ENCODE measurements around the gene MORN1. TPM values are rescaled to one million over a fixed set of nuclear protein-coding genes. Genes with fewer than 3 reads are reported as not detected.

The MORN1 gene
- polyA plus RNA-seq, 1 donor from 2014 or later = 10.9 TPM

- H3K27ac ChIP-seq (ENCODE audit: low read length) = no peak overlapping the region
- H3K9ac ChIP-seq (ENCODE audit: low read length) = no peak overlapping the region
- H3K79me2 ChIP-seq (replicated peaks; ENCODE audit: insufficient read depth, low read length) = no peaks in the 10 kb centered on the region
- no peaks in the 10 kb centered on the region for H4K20me1 ChIP-seq (ENCODE audit: insufficient read depth)
- H2AFZ ChIP-seq (ENCODE audit: low read depth, low read length) = no peak overlapping the region
- no peaks in the 10 kb centered on the region for H3F3A ChIP-seq (ENCODE audit: insufficient read depth, low read length, poor library complexity, severe bottlenecking)
- H3K27me3 ChIP-seq (ENCODE audit: insufficient read depth, low read depth, low read length) = no peaks in the 10 kb centered on the region
- no peaks in the 10 kb centered on the region for H3K36me3 ChIP-seq (ENCODE audit: insufficient read depth, low read length)
- H3K9me2 ChIP-seq (ENCODE audit: insufficient read depth, low read length) = no peaks in the 10 kb centered on the region
- TF ChIP-seq SMC3 (conservative IDR thresholded peaks at IDR 0.05; ENCODE audit: poor library complexity) (no peak), RAD21 (conservative IDR thresholded peaks at IDR 0.05) (no peak), CTCF (IDR thresholded peaks at IDR 0.05; ENCODE audit: poor library complexity, severe bottlenecking) (no peak), MXI1 (conservative IDR thresholded peaks at IDR 0.05; ENCODE audit: poor library complexity, severe bottlenecking) (no peak), EP300 (conservative IDR thresholded peaks at IDR 0.05; ENCODE audit: poor library complexity, severe bottlenecking) (no peak), TAF1 (IDR thresholded peaks at IDR 0.05; ENCODE audit: low read depth) (no peak), REST (IDR thresholded peaks at IDR 0.05; ENCODE audit: borderline replicate concordance) (no peak), EZH2 (IDR thresholded peaks at IDR 0.05; ENCODE audit: borderline replicate concordance, insufficient read depth, low read length, poor library complexity, severe bottlenecking) (no peak), POLR2AphosphoS5 (IDR thresholded peaks at IDR 0.05) (no peak)
- H3K4me3 ChIP-seq (ENCODE audit: low read length) = no peak overlapping the region
- no peak overlapping the region for H3K4me2 ChIP-seq (ENCODE audit: low read length)
- no peaks in the 10 kb centered on the region for H3K9me3 ChIP-seq (ENCODE audit: low read length)
Measured at GRCh38 chr1:2374252-2375155, 16.9 kb downstream of the MORN1 start.

- H3K9me3 ChIP-seq (ENCODE audit: low read length) = no peaks in the 10 kb centered on the region
- no peaks in the 10 kb centered on the region for H4K20me1 ChIP-seq (ENCODE audit: insufficient read depth)
- no peak overlapping the region for H3K9ac ChIP-seq (ENCODE audit: low read length)
- no peaks in the 10 kb centered on the region for H3K9me2 ChIP-seq (ENCODE audit: insufficient read depth, low read length)
- H2AFZ ChIP-seq (ENCODE audit: low read depth, low read length) = no peak overlapping the region
- no peaks in the 10 kb centered on the region for H3K27me3 ChIP-seq (ENCODE audit: insufficient read depth, low read depth, low read length)
- H3K36me3 ChIP-seq (ENCODE audit: insufficient read depth, low read length) = no peaks in the 10 kb centered on the region
- H3K4me2 ChIP-seq (ENCODE audit: low read length) = no peak overlapping the region
- H3F3A ChIP-seq (ENCODE audit: insufficient read depth, low read length, poor library complexity, severe bottlenecking) = no peaks in the 10 kb centered on the region
- no peaks in the 10 kb centered on the region for H3K79me2 ChIP-seq (replicated peaks; ENCODE audit: insufficient read depth, low read length)
- TF ChIP-seq SMC3 (conservative IDR thresholded peaks at IDR 0.05; ENCODE audit: poor library complexity) (no peak), POLR2AphosphoS5 (IDR thresholded peaks at IDR 0.05) (no peak), MXI1 (conservative IDR thresholded peaks at IDR 0.05; ENCODE audit: poor library complexity, severe bottlenecking) (no peak), EZH2 (IDR thresholded peaks at IDR 0.05; ENCODE audit: borderline replicate concordance, insufficient read depth, low read length, poor library complexity, severe bottlenecking) (no peak), REST (IDR thresholded peaks at IDR 0.05; ENCODE audit: borderline replicate concordance) (no peak), RAD21 (conservative IDR thresholded peaks at IDR 0.05) (no peak), EP300 (conservative IDR thresholded peaks at IDR 0.05; ENCODE audit: poor library complexity, severe bottlenecking) (no peak), TAF1 (IDR thresholded peaks at IDR 0.05; ENCODE audit: low read depth) (no peak), CTCF (IDR thresholded peaks at IDR 0.05; ENCODE audit: poor library complexity, severe bottlenecking) (no peak)
- H3K4me3 ChIP-seq (ENCODE audit: low read length) = no peak overlapping the region
- no peak overlapping the region for H3K27ac ChIP-seq (ENCODE audit: low read length)
Measured at GRCh38 chr1:2373551-2374251, 17.7 kb downstream of the MORN1 start.

Measured in neural cell (in vitro differentiated cells).